T-cell (primary cell): ENCODE measurements around the gene DYNC1H1. TPM values are rescaled to one million over a fixed set of nuclear protein-coding genes. Genes with fewer than 3 reads are reported as not detected.
"Not testable (repeated sequence)": the region's sequence is repeated elsewhere in the genome, so short reads cannot be mapped to it uniquely, and the experiment has no call there.

ENCODE experiments used
- ATAC-seq, 4 experiments: fragments of 200-7000 bp in 3 of 4; fragments of 150-1000 bp in 1 of 4; cut with Tn5 transposase; replicated peaks in 1 of 4; 1 replicate in 3 of 4; 2 replicates in 1 of 4; pipeline ENCODE4 v1.10.0; 2021; ENCODE audit warnings: moderate library complexity in 3 of 4, mild to moderate bottlenecking in 2 of 4, moderate number of reproducible peaks in 1 of 4
- CTCF ChIA-PET, 2 donors: fragments of 300-600 bp; sonication (Branson Sonifier 250); formaldehyde crosslinking; loops; one replicate each; lab custom pipeline; 2022; ENCODE audit warnings: antibody characterized with exemption in 2 of 2; lab: Charles Lee
- POLR2A ChIA-PET, 2 donors: fragments of 300-600 bp; sonication (Branson Sonifier 250); formaldehyde crosslinking; loops; one replicate each; lab custom pipeline; 2022; ENCODE audit warnings: antibody characterized with exemption in 2 of 2; lab: Charles Lee
- DNase-seq, 35 experiments: peaks; one replicate each; pipeline versions ENCODE4 v3.0.0 to v3.0.0-alpha.2; 2013 to 2023
- H3K27ac ChIP-seq: one replicate; pipeline ENCODE4 v1.5.1; 2013; ENCODE audit warnings: low read length
- H3K27me3 ChIP-seq, 2 experiments: replicated peaks in 1 of 2; 1 replicate in 1 of 2; 2 replicates in 1 of 2; pipeline versions ENCODE4 v1.6.1 to v1.7.0; 2013; ENCODE audit warnings: low read length in 1 of 2, mixed read lengths in 1 of 2; ENCODE audit not compliant: control insufficient read depth in 2 of 2, insufficient read depth in 2 of 2; ENCODE audit errors: extremely low read depth in 1 of 2
- H3K36me3 ChIP-seq, 2 donors: 1 replicate in 1 of 2; 2 replicates in 1 of 2; pipeline versions ENCODE4 v1.6.1 to v1.7.0; 2013; ENCODE audit warnings: low read length in 1 of 2; ENCODE audit not compliant: control insufficient read depth in 2 of 2, insufficient read depth in 1 of 2; ENCODE audit errors: extremely low read depth in 1 of 2
- H3K4me1 ChIP-seq, 2 experiments: 1 replicate in 1 of 2; 2 replicates in 1 of 2; pipeline versions ENCODE4 v1.6.1 to v1.7.0; 2013; ENCODE audit warnings: low read length in 2 of 2, mixed read lengths in 1 of 2; ENCODE audit not compliant: insufficient read depth in 2 of 2, control insufficient read depth in 1 of 2; ENCODE audit errors: extremely low read depth in 1 of 2
- H3K4me3 ChIP-seq, 2 donors: 1 replicate in 1 of 2; 2 replicates in 1 of 2; pipeline versions ENCODE4 v1.5.1 to v1.7.0; 2013; ENCODE audit warnings: mild to moderate bottlenecking in 2 of 2, low read length in 1 of 2, moderate library complexity in 1 of 2; ENCODE audit not compliant: control insufficient read depth in 1 of 2; ENCODE audit errors: extremely low read depth in 1 of 2
- H3K9me3 ChIP-seq: 2 replicates; pipeline ENCODE4 v1.7.0; 2013
- H3K27ac Mint-ChIP-seq, 2 donors: one replicate each; pipeline ENCODE4 v1.8.0; 2020 to 2021; ENCODE audit warnings: mild to moderate bottlenecking in 2 of 2, mixed read lengths in 2 of 2
- H3K27me3 Mint-ChIP-seq, 2 donors: one replicate each; pipeline ENCODE4 v1.8.0; 2021 to 2022; ENCODE audit warnings: mixed read lengths in 2 of 2
- H3K36me3 Mint-ChIP-seq: one replicate; pipeline ENCODE4 v1.8.0; 2021; ENCODE audit warnings: mixed read lengths
- H3K4me1 Mint-ChIP-seq, 3 donors: one replicate each; pipeline ENCODE4 v1.8.0; 2020 to 2022; ENCODE audit warnings: mixed read lengths in 3 of 3, mild to moderate bottlenecking in 1 of 3
- H3K4me3 Mint-ChIP-seq, 3 donors: one replicate each; pipeline ENCODE4 v1.8.0; 2020 to 2022; ENCODE audit warnings: mild to moderate bottlenecking in 3 of 3, mixed read lengths in 3 of 3, moderate library complexity in 3 of 3
- H3K9me3 Mint-ChIP-seq, 3 donors: one replicate each; pipeline ENCODE4 v1.8.0; 2020 to 2022; ENCODE audit warnings: mixed read lengths in 3 of 3
- WGBS: methylation state at CpG from one replicate; pipeline ENCODE4 v1.1.5; 2013; ENCODE audit warnings: missing lambda C conversion rate; ENCODE audit not compliant: insufficient coverage; 5-methylcytosine and 5-hydroxymethylcytosine counted together
- total RNA-seq, 35 experiments: library from RNA in 6 of 35; stranded (reverse) in 6 of 35; fragments of 120-200 nt in 1 of 35; gene quantifications; one replicate each; pipeline versions ENCODE4 v1.2.1 to v1.2.4 and lab custom pipeline; 2013 to 2026

Gene DYNC1H1
- total RNA-seq, 5 donors from 2014 or later (not counting 1 experiment from before 2014, with no cell fraction given), result 271 to 310 (median 279) TPM

DNA sequence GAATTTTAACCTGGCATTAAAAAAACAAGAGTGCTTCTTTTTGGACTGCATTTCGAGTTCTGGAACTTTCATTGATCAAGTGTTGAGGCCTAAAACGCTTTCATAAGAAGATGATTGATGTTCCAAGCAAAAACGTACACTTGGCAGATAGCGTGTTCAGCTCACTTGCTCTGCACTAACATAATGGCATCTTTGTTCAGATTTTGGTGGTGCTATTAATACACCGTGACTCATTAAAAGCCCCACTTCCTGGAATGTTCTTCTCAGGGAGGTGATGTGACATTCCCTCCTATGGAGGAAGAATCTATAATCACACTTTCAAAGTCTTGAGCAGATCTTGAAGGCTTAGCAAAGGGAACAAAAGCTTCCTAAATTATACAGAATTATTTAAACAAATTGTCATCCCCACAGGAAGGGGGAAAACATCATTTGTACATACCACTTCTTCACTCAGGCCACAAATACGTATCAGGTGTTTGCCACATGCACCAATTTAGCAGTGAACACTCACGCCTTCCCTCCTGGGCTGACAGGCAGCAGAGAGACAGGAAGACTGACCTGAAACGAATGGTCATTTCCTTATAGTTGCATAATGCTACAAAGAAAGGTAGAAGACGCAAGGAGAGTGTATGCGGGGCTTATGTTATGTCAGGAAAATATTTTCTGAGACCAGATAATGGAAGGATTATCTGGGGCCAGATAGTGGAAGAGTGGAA is 107.1 kb downstream of the DYNC1H1 start:
- H3K27ac ChIP-seq, result no peak overlapping the region
- no peaks in the 10 kb centered on the region for H3K36me3 ChIP-seq
- peaks cover 0 to 4% of the 10 kb centered on the region in 2 experiments for H3K4me1 ChIP-seq
- no peak overlapping the region for H3K27ac Mint-ChIP-seq
- no peak overlapping the region for H3K4me3 ChIP-seq
- CTCF ChIA-PET, result interaction anchor here in 1 of 2 donors (0.7 kb wide), 1 partner anchor 38 kb away, joined by 3 read pairs; no protein-coding TSS in a partner anchor
- ATAC-seq, result no peak
- POLR2A ChIA-PET, result no interaction called here
- peaks cover 0 to 2% (median 0%) of the 10 kb centered on the region in 3 donors for H3K4me1 Mint-ChIP-seq
- 70% methylated on average over 8 of the region's 10 CpGs for WGBS
- no peak for DNase-seq
- no peaks in the 10 kb centered on the region for H3K27me3 Mint-ChIP-seq
- H3K27me3 ChIP-seq, result no peaks in the 10 kb centered on the region
- no peaks in the 10 kb centered on the region for H3K9me3 ChIP-seq
- peaks cover 4% of the 10 kb centered on the region for H3K36me3 Mint-ChIP-seq
- H3K4me3 Mint-ChIP-seq, result no peak overlapping the region
- peaks cover 0 to 3% (median 0%) of the 10 kb centered on the region in 3 donors for H3K9me3 Mint-ChIP-seq

DNA sequence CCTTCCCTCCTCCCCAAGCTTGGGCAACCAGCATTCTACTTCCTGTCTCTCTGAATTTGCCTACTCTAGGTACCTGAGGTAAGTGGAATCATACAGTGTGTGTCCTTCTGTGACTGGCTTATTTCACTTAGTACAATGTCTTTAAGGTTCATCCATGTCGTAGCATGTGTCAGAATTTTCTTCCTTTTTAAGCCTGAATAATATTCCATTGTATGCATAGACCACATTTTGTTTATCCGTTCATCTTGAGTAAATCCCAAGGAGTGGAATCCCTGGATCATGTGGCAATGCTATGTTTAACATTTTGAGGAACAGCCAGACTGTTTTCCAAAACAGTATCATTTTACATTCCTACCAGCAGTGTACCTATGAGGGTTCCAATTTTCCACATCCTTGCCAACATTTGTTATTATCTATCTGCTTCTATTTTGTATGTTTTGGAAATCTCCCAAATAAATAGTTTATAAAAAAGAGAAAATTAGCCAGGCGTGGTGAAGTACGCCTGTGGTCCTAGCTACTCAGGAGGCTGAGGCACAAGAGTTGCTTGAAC is 110.1 kb downstream of the DYNC1H1 start:
- CTCF ChIA-PET, result interaction anchor here in 1 of 2 donors (0.7 kb wide), 1 partner anchor 66 kb away, joined by 5 read pairs; no protein-coding TSS in a partner anchor
- Histone ChIP-seq H3K36me3 (peaks cover 0 to 9% of the 10 kb centered on the region in 2 donors), H3K27me3 (no peaks in the 10 kb centered on the region), H3K4me3 (no peak overlapping the region), H3K27ac (no peak overlapping the region), H3K9me3 (no peaks in the 10 kb centered on the region), H3K4me1 (peaks cover 0 to 4% of the 10 kb centered on the region in 2 experiments)
- H3K4me1 Mint-ChIP-seq, result peaks cover 0 to 2% (median 0%) of the 10 kb centered on the region in 3 donors
- POLR2A ChIA-PET, result no interaction called here
- WGBS, result 100% methylated on average over 2 of the region's 4 CpGs
- ATAC-seq, result no peak
- H3K27me3 Mint-ChIP-seq, result no peaks in the 10 kb centered on the region
- DNase-seq, result no peak
- H3K27ac Mint-ChIP-seq, result peak overlapping the region; percentile 24 to 44
- H3K9me3 Mint-ChIP-seq, result peaks cover 0 to 3% (median 0%) of the 10 kb centered on the region in 3 donors
- peaks cover 13% of the 10 kb centered on the region for H3K36me3 Mint-ChIP-seq
- no peak overlapping the region for H3K4me3 Mint-ChIP-seq

DNA sequence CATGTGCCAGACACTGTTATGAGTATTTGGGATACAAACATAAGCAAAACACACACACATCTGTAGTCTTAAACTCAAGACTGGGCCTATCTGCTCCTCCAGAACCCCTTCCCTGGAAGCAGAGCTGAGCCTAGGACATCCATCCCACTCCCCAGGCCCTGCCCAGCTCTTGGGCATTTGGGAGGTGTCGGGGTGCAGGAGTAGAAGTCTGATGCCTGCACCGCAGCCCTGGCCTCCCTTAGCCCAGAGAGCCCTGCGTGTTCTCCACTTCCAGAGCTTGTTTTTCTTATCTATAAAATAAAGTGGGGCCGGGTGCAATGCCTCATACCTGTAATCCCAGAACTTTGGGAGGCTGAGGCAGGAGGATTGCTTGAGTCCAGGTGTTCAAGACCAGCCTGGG is 110.8 kb downstream of the DYNC1H1 start:
- no CpG with 5 or more reads among the region's 4 CpGs for WGBS
- no peak for ATAC-seq
- Mint-ChIP-seq H3K4me1 (peaks cover 0 to 2% (median 0%) of the 10 kb centered on the region in 3 donors), H3K36me3 (peaks cover 20% of the 10 kb centered on the region), H3K9me3 (peaks cover 0 to 3% (median 0%) of the 10 kb centered on the region in 3 donors), H3K27ac (no peak overlapping the region), H3K4me3 (no peak overlapping the region), H3K27me3 (no peaks in the 10 kb centered on the region)
- Histone ChIP-seq H3K4me1 (peaks cover 0 to 4% of the 10 kb centered on the region in 2 experiments), H3K9me3 (no peaks in the 10 kb centered on the region), H3K27me3 (no peaks in the 10 kb centered on the region), H3K36me3 (peaks cover 0 to 16% of the 10 kb centered on the region in 2 donors), H3K27ac (no peak overlapping the region), H3K4me3 (no peak overlapping the region)
- no peak for DNase-seq
- ChIA-PET CTCF (no interaction called here), POLR2A (no interaction called here)

DNA sequence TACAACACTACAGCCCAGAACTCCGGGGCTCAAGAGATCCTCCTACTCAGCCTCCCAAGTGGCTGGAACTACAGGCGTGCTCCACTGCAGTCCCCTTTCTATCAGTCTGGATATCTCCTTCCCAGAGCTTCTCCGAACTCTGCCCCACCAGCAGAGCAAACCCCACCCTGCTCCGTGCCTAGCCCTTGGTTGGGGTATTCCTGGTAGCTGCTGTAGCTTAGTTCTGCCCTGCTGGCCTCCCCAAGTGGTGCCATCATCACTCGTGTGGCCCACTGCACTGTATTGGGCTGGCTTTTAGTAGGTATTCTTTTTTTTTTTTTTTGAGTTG is 113.0 kb downstream of the DYNC1H1 start:
- Mint-ChIP-seq H3K9me3 (peaks cover 0 to 3% (median 0%) of the 10 kb centered on the region in 3 donors), H3K4me1 (peaks cover 16 to 22% (median 18%) of the 10 kb centered on the region in 3 donors), H3K27ac (no peak overlapping the region), H3K4me3 (no peak overlapping the region), H3K27me3 (no peaks in the 10 kb centered on the region), H3K36me3 (peaks cover 42% of the 10 kb centered on the region)
- ChIA-PET POLR2A (interaction anchor here in 1 of 2 donors (0.5 kb wide), 1 partner anchor 1533 kb away, joined by 3 read pairs; no protein-coding TSS in a partner anchor), CTCF (no interaction called here)
- DNase-seq (no peak), ATAC-seq (peak in 1 of 4 experiments; percentile 20)
- Histone ChIP-seq H3K9me3 (no peaks in the 10 kb centered on the region), H3K27me3 (no peaks in the 10 kb centered on the region), H3K27ac (no peak overlapping the region), H3K4me1 (peaks cover 0 to 4% of the 10 kb centered on the region in 2 experiments), H3K4me3 (no peak overlapping the region), H3K36me3 (peaks cover 5 to 37% of the 10 kb centered on the region in 2 donors)
- 100% methylated on average over 4 of the region's 5 CpGs for WGBS

DNA sequence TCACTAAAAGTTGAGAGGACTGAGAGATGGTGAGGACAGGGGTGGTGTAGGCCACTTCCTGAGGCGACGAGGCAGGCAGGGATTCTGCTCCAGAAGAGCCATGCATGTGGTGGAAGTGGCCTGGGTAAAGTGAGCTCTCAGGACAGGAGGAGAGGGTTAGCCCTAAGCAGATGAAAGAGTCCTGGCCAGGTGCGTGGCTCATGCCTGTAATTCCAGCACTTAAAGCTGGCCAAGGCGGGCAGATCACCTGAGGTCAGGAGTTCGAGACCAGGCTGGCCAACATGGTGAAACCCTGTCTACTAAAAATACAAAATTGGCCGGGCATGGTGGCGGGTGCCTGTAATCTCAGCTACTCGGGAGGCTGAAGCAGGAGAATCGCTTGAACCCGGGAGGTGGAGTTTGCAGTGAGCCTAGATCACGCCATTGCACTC is 114.0 kb downstream of the DYNC1H1 start:
- CTCF ChIA-PET, result interaction anchor here in 1 of 2 donors (0.7 kb wide), 1 partner anchor 88 kb away, joined by 3 read pairs; no protein-coding TSS in a partner anchor
- ATAC-seq, result peak in 2 of 4 experiments; percentile 16 to 25

More for the DNA sequence above, 114.0 kb downstream of the DYNC1H1 start:
- H3K27ac ChIP-seq, H3K4me1 ChIP-seq, H3K27me3 ChIP-seq, H3K27me3 Mint-ChIP-seq, H3K9me3 ChIP-seq, H3K4me3 ChIP-seq, H3K9me3 Mint-ChIP-seq, DNase-seq, H3K4me3 Mint-ChIP-seq: not testable (repeated sequence)
- POLR2A ChIA-PET, result interaction anchor here (0.5 to 0.9 kb wide), 2 partner anchors 10 to 1258 kb away, joined by 3 to 6 read pairs; no protein-coding TSS in a partner anchor
- peak overlapping the region in 1 of 2 donors; percentile 6 for H3K27ac Mint-ChIP-seq
- H3K36me3 Mint-ChIP-seq, result peaks cover 48% of the 10 kb centered on the region
- WGBS, result 82% methylated on average over 6 of the region's 11 CpGs
- peaks cover 24 to 32% (median 28%) of the 10 kb centered on the region in 3 donors for H3K4me1 Mint-ChIP-seq
- peaks cover 5 to 48% of the 10 kb centered on the region in 2 donors for H3K36me3 ChIP-seq
